ENCODE measurements around the gene CHTOP.

CHTOP gene

DNA sequence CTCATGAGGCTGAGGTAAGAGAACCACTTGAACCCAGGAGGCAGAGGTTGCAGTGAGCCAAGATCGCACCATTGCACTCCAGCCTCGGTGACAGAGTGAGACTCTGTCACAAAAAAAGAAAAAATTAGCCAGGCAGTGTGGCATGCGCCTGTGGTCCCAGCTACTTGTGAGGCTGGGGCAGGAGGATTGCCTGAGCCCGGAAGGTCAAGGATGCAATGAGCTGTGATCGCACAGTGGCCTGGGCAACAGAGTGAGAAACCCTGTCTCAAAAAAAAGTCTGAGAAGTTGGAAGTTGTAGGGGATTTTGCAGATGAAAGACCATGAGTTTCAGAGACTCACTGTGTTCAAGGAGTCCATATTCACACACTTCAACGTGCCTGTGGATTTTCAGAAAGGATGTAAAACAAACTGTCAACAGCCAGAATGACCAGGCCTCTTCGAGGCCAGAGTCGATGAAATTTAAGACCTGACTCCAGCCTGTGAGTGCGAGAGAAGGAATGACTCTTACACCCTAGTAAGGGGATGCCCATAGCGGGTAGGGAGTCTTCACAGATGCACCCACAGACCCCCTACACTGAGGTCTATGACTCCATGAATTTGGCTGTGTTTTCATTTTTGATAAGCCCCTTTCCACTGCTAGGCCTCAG is 8.8 kb upstream of the CHTOP start:
- Histone ChIP-seq H3K27ac (ENCODE audit: low read depth, low read length) (no peak overlapping the region), H3K36me3 (ENCODE audit: control insufficient read depth, insufficient read depth, low read length) (peaks cover 16% of the 10 kb centered on the region; the same call in 1 of the 2 replicates), H3K9ac (ENCODE audit: low read length) (no peak overlapping the region)

GRCh38 chr1:153626477-153626903 is 7.4 kb upstream of the CHTOP start:
- H3K4me1 ChIP-seq (ENCODE audit: control insufficient read depth, insufficient read depth, low read length), result peaks cover 45% of the 10 kb centered on the region

More for the DNA sequence above, 8.8 kb upstream of the CHTOP start:
- H3K4me1 ChIP-seq (ENCODE audit: control insufficient read depth, insufficient read depth, low read length), result peaks cover 42% of the 10 kb centered on the region
- 0 out of 2 replicates have a peak, but pooled peaks cover 3% of the 10 kb centered on the region for H3K27me3 ChIP-seq (ENCODE audit: control insufficient read depth, insufficient read depth, low read length)
- no peaks in the 10 kb centered on the region for H3K9me3 ChIP-seq (ENCODE audit: control insufficient read depth, insufficient read depth, low read depth, low read length)
- no peak overlapping the region for H3K4me3 ChIP-seq (ENCODE audit: low read depth, low read length)

DNA sequence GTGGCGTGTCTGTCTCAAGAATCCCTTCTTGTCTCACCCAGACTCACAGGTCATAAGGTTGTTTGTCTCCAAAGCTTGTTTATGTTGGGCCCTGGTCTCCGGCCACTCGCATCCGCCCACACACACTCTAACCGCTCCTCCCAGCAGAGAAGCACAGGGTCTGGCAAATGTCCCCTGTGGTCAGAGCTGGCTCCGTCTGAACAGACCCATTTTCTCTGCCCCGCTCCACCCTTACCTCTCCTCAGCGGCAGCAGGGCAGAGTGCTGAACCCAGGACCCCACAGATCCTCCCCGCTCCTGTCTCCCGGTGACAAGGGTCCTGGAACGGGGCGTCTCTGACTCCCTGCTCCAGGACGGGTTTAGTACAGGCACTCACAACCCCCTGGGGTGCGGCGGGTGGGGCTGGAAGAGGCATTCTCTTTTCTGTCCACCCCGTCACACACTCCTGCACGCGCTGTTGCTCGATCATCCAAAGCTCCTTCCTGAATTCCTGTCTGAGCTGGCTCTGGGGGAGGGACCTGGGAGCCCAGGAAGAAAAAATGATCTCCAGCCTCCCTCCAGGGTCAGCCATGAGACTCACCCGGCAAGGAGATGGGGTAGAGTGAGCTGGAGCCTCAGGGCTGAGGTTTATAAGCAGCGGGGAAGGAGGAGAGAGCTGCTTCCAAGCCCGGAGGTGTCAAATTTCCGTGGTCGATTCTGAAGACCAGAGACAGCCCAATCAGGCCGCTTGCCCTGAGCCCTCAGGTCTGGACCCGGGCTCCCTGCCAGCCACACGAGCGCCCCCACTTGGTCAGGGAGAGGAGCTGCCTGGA is 6.8 kb upstream of the CHTOP start, which contains the start of gene S100A13:
Gene S100A13, minus strand, starts transcription at position 602 of the 811 bp plus-strand sequence. CDS start 1,033 bp downstream, outside the sequence.
- Histone ChIP-seq H3K27ac (ENCODE audit: low read depth, low read length) (peak within 1 kb of the TSS; percentile 50; the same call in 1 of the 2 replicates), H3K36me3 (ENCODE audit: control insufficient read depth, insufficient read depth, low read length) (0 out of 2 replicates have a peak, but pooled peaks cover 13% of the 10 kb centered on the region), H3K4me3 (ENCODE audit: low read depth, low read length) (peak within 1 kb of the TSS; percentile 75), H3K9ac (ENCODE audit: low read length) (peak within 1 kb of the TSS; percentile 79), H3K27me3 (ENCODE audit: control insufficient read depth, insufficient read depth, low read length) (0 out of 2 replicates have a peak, but pooled peaks cover 3% of the 10 kb centered on the region), H3K9me3 (ENCODE audit: control insufficient read depth, insufficient read depth, low read depth, low read length) (no peaks in the 10 kb centered on the region), H3K4me1 (ENCODE audit: control insufficient read depth, insufficient read depth, low read length) (peaks cover 45% of the 10 kb centered on the region)

More at GRCh38 chr1:153626477-153626903, 7.4 kb upstream of the CHTOP start:
- Histone ChIP-seq H3K4me3 (ENCODE audit: low read depth, low read length) (peak overlapping the region; percentile 75), H3K27me3 (ENCODE audit: control insufficient read depth, insufficient read depth, low read length) (0 out of 2 replicates have a peak, but pooled peaks cover 3% of the 10 kb centered on the region), H3K36me3 (ENCODE audit: control insufficient read depth, insufficient read depth, low read length) (0 out of 2 replicates have a peak, but pooled peaks cover 13% of the 10 kb centered on the region), H3K9ac (ENCODE audit: low read length) (peak overlapping the region; percentile 79), H3K27ac (ENCODE audit: low read depth, low read length) (peak overlapping the region; percentile 50; the same call in 1 of the 2 replicates), H3K9me3 (ENCODE audit: control insufficient read depth, insufficient read depth, low read depth, low read length) (no peaks in the 10 kb centered on the region)

DNA sequence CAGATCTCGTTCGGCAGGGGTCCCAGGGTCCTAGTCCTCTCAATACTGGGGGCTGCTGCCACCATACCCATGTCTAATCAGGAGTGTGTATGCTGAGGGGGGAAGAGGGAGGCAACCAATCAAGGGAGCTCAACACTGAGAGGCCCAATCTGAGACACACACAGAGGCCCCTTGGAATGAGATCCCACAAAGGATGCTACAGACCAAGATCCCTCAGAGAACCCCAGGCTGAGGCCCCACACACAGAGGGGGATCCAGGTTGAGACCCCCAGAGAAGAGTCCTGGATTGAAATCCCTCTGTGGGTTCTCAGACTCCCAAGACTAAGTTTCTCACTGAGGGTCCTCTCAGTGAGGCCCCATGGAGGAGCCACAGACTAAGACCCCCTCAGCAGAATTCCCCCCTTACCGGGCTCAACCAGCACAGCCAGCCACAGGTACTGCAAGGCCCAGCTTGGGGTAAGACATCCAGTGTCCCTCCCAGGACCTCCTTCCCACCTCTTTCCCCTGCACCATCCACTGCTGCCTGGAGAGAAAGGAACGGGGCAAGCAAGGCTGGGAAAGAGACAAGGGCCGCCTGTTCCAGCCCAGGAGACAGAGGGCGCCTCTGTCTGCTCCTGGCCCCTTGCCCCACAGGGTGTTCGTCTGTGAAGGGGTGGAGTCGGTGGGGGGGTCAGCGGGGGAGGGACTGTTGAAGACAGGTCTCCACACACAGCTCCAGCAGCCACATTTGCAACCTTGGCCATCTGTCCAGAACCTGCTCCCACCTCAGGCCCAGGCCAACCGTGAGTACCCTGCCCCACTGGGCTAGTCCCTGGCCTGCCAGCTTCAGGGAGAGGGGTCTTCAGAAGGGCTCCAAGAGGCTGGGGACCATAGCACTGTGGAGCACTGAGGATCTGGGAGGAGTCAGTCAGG is 5.9 kb upstream of the CHTOP start, which contains the start of gene S100A1:
Gene S100A1, plus strand, starts transcription at position 720 of the 912 bp plus-strand sequence. CDS start 2,088 bp downstream, outside the sequence.
- H3K4me1 ChIP-seq (ENCODE audit: control insufficient read depth, insufficient read depth, low read length), result peaks cover 41% of the 10 kb centered on the region

DNA sequence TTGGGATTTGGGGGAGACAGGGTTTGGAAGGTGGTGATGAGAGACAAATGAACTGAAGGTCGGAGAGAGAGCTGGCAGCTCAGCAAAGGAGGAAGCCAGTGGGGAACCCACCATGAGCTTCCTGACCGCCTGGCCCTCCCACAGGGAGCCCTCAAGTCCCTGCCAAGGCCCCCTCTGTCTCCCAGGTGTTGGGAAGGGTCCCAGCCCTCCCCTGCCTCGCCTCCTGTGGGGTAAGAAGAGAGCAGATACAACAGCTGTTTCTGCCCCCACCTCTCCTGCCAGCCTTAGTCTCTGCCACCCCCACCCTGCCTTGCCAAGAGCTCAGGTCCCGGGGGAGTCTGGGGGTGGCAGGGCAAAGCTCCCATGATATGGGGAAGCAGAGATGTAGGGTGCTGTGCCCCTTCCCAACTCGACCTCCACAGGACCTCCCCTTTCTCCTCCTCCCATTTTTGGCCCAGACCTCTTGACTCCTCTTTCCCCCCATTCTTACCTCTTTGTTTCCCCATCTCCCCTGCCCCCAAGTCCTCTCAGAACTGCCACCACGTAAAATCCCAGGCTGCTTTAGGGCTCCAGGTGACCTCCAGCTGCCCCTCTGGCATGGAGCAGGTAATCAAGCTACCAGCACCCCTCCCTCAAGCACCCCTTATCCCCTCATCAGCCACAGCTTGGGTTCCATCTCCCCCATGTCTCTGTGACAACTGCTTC is 5.1 kb upstream of the CHTOP start:
- Histone ChIP-seq H3K36me3 (ENCODE audit: control insufficient read depth, insufficient read depth, low read length) (0 out of 2 replicates have a peak, but pooled peaks cover 6% of the 10 kb centered on the region), H3K27me3 (ENCODE audit: control insufficient read depth, insufficient read depth, low read length) (0 out of 2 replicates have a peak, but pooled peaks cover 3% of the 10 kb centered on the region), H3K27ac (ENCODE audit: low read depth, low read length) (no peak overlapping the region), H3K9ac (ENCODE audit: low read length) (no peak overlapping the region), H3K9me3 (ENCODE audit: control insufficient read depth, insufficient read depth, low read depth, low read length) (no peaks in the 10 kb centered on the region), H3K4me3 (ENCODE audit: low read depth, low read length) (no peak overlapping the region), H3K4me1 (ENCODE audit: control insufficient read depth, insufficient read depth, low read length) (peaks cover 45% of the 10 kb centered on the region)

More for the DNA sequence above, 5.9 kb upstream of the CHTOP start, which contains the start of gene S100A1:
- Histone ChIP-seq H3K36me3 (ENCODE audit: control insufficient read depth, insufficient read depth, low read length) (0 out of 2 replicates have a peak, but pooled peaks cover 6% of the 10 kb centered on the region), H3K27ac (ENCODE audit: low read depth, low read length) (peak within 1 kb of the TSS; percentile 50; the same call in 1 of the 2 replicates), H3K9ac (ENCODE audit: low read length) (peak within 1 kb of the TSS; percentile 79), H3K27me3 (ENCODE audit: control insufficient read depth, insufficient read depth, low read length) (0 out of 2 replicates have a peak, but pooled peaks cover 3% of the 10 kb centered on the region), H3K4me3 (ENCODE audit: low read depth, low read length) (peak within 1 kb of the TSS; percentile 75), H3K9me3 (ENCODE audit: control insufficient read depth, insufficient read depth, low read depth, low read length) (no peaks in the 10 kb centered on the region)

- H3K27ac ChIP-seq (ENCODE audit: low read depth, low read length), result no peak overlapping the region
- no peak overlapping the region for H3K4me3 ChIP-seq (ENCODE audit: low read depth, low read length)
- H3K9ac ChIP-seq (ENCODE audit: low read length), result no peak overlapping the region
- H3K36me3 ChIP-seq (ENCODE audit: control insufficient read depth, insufficient read depth, low read length), result 0 out of 2 replicates have a peak, but pooled peaks cover 6% of the 10 kb centered on the region
- H3K9me3 ChIP-seq (ENCODE audit: control insufficient read depth, insufficient read depth, low read depth, low read length), result no peaks in the 10 kb centered on the region
- H3K27me3 ChIP-seq (ENCODE audit: control insufficient read depth, insufficient read depth, low read length), result 0 out of 2 replicates have a peak, but pooled peaks cover 3% of the 10 kb centered on the region
- H3K4me1 ChIP-seq (ENCODE audit: control insufficient read depth, insufficient read depth, low read length), result peaks cover 40% of the 10 kb centered on the region
These were observed 4.6 kb upstream of the CHTOP start for GRCh38 chr1:153629343-153629665.

GRCh38 chr1:153629971-153630370 is 3.9 kb upstream of the CHTOP start:
- Histone ChIP-seq H3K36me3 (ENCODE audit: control insufficient read depth, insufficient read depth, low read length) (0 out of 2 replicates have a peak, but pooled peaks cover 5% of the 10 kb centered on the region), H3K9me3 (ENCODE audit: control insufficient read depth, insufficient read depth, low read depth, low read length) (no peaks in the 10 kb centered on the region), H3K9ac (ENCODE audit: low read length) (peak overlapping the region; percentile 30), H3K4me1 (ENCODE audit: control insufficient read depth, insufficient read depth, low read length) (peaks cover 40% of the 10 kb centered on the region), H3K27ac (ENCODE audit: low read depth, low read length) (no peak overlapping the region), H3K27me3 (ENCODE audit: control insufficient read depth, insufficient read depth, low read length) (0 out of 2 replicates have a peak, but pooled peaks cover 3% of the 10 kb centered on the region), H3K4me3 (ENCODE audit: low read depth, low read length) (no peak overlapping the region)

DNA sequence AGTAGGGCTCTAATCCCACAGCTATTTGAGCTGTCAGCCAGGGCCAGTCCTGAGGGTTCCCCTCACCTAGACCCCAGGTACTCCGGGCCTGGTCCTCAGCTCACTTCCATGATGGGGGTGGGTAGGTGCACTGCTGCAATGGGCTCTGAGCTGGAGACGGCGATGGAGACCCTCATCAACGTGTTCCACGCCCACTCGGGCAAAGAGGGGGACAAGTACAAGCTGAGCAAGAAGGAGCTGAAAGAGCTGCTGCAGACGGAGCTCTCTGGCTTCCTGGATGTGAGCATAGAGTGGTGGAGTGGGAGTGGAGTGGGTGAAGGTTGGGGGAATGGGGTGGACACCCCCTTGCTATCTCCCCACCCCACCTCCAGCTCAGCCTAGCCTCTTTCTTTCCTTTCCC is 3.5 kb upstream of the CHTOP start:
- Histone ChIP-seq H3K4me3 (ENCODE audit: low read depth, low read length) (no peak overlapping the region), H3K27me3 (ENCODE audit: control insufficient read depth, insufficient read depth, low read length) (0 out of 2 replicates have a peak, but pooled peaks cover 3% of the 10 kb centered on the region), H3K36me3 (ENCODE audit: control insufficient read depth, insufficient read depth, low read length) (0 out of 2 replicates have a peak, but pooled peaks cover 2% of the 10 kb centered on the region), H3K27ac (ENCODE audit: low read depth, low read length) (no peak overlapping the region), H3K4me1 (ENCODE audit: control insufficient read depth, insufficient read depth, low read length) (peaks cover 40% of the 10 kb centered on the region), H3K9me3 (ENCODE audit: control insufficient read depth, insufficient read depth, low read depth, low read length) (no peaks in the 10 kb centered on the region), H3K9ac (ENCODE audit: low read length) (no peak overlapping the region)

GRCh38 chr1:153631047-153632022 is 2.5 kb upstream of the CHTOP start:
- 0 out of 2 replicates have a peak, but pooled peaks cover 3% of the 10 kb centered on the region for H3K27me3 ChIP-seq (ENCODE audit: control insufficient read depth, insufficient read depth, low read length)
- H3K9ac ChIP-seq (ENCODE audit: low read length), result no peak overlapping the region
- peaks cover 9% of the 10 kb centered on the region for H3K36me3 ChIP-seq (ENCODE audit: control insufficient read depth, insufficient read depth, low read length)
- no peaks in the 10 kb centered on the region for H3K9me3 ChIP-seq (ENCODE audit: control insufficient read depth, insufficient read depth, low read depth, low read length)
- no peak overlapping the region for H3K27ac ChIP-seq (ENCODE audit: low read depth, low read length)
- peaks cover 37% of the 10 kb centered on the region for H3K4me1 ChIP-seq (ENCODE audit: control insufficient read depth, insufficient read depth, low read length)
- no peak overlapping the region for H3K4me3 ChIP-seq (ENCODE audit: low read depth, low read length)

Measured in HUES6 (cell line).